Testis (tissue), 2 donors: ENCODE measurements around the gene CPEB1.

ENCODE experiments used
- CTCF ChIP-seq, 3 experiments: fragments of 450-650 bp in 2 of 3; fragments of 200-600 bp in 1 of 3; sonication (generic) in 1 of 3; IDR thresholded peaks; one replicate each; pipeline ENCODE4 v1.5.1; 2016 to 2019; ENCODE audit warnings: antibody characterized with exemption in 3 of 3, mild to moderate bottlenecking in 2 of 3, moderate library complexity in 1 of 3
- POLR2A ChIP-seq: fragments of 450-650 bp; IDR thresholded peaks from one replicate; pipeline ENCODE4 v1.6.1; 2017; ENCODE audit warnings: antibody characterized with exemption, mild to moderate bottlenecking, moderate library complexity

GRCh38 chr15:82656641-82657266, 9.6 kb upstream of the CPEB1 start:
- no peak for TF ChIP-seq CTCF (IDR thresholded peaks at IDR 0.05)
- TF ChIP-seq POLR2A: no peak
